ENCODE data around the gene SNX1.

The SNX1 gene

GRCh38 chr15:64148168-64148567 is 52.4 kb downstream of the SNX1 start:
- DNase-seq, result no peak

GRCh38 chr15:64148581-64148980 is 52.8 kb downstream of the SNX1 start:
- no peak for DNase-seq

DNA sequence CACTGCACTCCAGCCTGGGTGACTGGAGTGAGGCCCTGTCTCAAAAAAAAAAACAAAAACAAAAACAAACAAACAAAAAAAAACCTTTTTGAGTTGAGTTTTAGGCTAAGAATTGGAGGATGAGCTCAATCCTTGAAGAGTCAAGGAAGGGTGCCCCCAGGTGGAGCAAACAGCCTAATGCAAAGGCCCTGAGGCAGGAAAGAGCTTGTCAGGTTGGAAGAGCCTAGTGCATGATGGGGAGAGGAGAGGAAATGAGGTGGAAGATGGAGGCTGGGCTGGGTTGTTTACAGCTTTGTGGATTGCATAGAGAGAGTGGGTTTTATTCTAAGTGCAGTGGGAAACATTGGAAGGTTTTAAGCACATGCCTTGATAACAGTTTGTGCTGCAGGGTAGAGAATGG is 53.6 kb downstream of the SNX1 start:
- no peak for DNase-seq

- DNase-seq, result no peak
These were observed 54.3 kb downstream of the SNX1 start for GRCh38 chr15:64149893-64150578.

DNA sequence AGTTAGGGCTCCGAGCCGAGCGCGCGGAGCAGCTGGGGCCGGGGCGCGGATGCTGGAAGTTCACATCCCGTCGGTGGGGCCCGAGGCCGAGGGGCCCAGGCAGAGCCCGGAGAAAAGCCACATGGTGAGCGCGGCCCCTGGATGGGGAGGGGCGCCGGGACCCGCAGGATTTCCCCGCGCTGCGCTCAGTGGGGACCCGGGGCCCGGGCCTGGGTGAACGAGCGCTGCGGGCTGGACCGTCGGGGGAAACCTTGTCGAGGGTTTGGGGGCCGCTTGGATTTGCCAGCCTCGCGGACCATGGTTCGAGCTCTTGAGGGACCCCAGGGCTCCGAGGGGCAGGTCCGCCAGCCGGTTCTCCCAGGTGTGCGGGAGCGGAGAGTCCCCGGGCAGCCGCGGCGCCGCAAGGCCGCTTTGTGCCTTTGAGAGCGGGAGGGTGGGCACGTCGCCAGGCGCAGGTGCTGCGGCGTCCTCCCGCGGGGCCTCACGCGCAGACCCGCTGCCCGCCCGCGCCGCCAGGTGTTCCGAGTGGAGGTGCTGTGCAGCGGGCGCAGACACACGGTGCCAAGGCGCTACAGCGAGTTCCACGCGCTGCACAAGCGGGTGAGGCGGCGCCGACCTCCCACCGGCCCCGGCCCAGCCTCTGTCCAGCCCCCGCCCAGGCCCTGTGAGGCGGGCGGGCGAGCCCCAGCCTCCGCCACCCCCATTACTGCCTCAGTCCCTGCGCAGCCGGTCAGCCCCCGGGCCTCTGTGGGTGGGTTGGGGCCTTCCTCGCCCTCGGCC is 56.1 kb downstream of the SNX1 start, which contains the start of gene SNX22:
TSS of gene SNX22 (plus strand) at position 5 of the 780 bp plus-strand sequence. CDS start at position 50, 45 bp downstream.
- DNase-seq, result no peak

DNA sequence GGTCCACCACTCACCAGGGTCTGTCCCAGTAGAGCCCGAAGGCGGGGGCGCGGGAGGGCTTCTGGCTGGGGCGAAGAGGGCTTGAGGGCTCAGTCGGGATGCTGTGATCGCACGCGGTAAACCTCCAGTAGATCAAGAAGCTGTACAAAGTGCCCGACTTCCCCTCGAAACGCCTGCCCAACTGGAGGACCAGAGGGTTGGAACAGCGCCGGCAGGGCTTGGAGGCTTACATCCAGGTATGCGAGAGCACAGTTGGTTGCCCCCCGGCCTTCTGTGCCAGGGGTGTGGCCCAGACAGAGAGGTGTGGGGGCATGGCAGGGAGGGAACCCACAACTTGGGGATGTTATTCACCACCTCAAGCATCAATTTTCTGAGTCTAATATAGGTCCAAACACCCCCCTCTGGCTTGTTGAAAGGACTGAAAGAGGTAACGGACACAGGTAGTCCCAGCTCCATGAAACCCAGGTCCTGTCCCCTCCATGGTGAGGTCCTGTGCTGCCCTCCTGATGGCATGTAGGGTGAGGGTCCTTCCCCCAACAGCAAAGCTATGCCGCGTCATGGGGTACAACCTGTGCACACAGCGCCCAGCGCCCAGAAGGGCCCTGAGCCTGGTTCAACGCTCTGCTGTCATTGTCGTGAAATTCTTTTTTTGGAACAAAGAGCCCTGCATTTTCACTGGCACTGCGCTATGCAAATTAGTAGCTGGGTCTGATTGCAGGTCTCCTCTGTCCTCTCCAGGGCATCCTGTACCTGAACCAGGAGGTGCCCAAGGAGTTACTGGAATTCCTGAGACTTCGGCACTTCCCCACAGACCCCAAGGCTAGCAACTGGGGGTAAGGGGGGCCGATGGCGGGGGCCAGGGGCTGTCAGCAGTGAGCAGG is 57.0 kb downstream of the SNX1 start:
- DNase-seq, result no peak

DNA sequence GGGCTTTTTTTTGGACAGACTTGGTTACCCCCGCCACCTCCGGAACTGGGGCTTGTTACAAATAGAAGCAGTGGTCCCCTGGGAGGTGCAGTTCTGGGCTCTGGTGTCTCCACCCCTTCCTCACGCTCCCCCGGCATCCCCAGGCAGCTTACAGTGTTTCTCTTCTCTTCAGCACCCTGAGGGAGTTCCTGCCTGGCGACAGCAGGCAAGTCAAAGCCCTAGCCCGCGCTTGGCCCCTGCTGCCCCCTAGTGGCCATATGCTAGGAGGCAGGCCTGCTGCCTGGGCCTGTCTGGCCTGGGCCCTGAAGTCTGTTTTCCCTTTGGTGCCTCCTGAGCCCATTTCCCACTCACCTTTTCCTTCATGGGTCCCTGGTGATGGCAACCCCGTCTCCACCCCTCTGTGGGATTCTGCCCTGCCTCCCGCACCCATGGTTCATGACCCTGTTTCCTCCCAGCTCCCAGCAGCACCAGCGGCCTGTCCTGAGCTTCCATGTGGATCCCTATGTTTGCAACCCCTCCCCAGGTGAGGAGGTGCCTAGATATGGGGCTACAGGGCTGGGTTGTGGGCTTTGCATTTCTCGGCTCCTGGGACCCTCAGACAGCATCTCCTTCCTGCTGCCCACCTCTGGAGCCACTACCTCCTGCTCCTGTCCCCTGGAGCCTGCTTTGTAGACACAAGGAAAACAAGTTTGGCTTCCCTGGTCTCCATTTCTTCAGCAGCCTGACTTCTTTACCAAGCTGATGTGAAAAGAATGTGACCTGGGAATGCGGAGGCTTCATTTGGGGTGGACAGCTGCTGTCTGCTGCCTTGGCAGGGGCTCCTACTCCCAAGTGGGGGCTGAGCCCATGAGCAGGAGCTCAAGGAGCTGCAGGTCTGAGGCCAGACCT is 57.9 kb downstream of the SNX1 start:
- DNase-seq, result peak; percentile 97

DNA sequence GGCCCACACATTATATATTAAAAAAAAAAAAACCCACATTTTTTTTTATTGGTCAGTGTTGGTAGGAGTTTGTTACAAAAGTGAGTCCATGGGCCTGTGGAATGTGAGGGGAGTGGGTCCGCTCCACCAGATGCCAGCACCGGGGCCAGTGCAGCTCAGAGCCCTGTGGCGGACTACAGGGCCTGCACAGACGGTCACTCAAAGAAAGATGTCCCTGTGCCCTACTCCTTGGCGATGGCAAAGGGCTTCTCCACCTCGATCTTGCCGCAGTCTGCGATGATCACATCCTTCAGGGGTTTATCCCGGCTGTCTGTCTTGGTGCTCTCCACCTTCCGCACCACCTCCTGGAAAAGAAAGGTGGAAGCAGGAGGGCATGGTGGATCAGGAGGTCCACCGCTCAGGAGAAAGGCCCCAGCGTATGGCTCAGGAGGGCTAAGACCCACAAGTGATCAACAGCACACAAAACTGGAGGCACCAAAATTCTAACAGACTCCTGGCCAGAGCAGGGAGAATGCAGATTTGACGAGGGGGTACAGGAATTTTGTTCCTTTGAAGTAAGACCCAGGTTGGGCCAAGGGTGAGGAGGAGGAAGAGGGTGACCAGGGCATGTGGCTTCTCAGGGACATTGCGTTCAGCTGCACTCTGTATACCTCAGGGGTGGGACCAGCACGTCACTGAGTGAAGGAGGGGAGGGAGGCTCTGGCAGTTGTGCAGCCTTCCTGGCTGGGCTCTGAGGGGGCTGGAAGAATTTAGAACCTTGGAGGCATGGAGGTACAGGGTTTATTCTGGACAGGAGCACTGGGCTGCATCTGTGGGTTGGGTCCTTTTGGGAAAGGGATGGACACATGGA is 60.2 kb downstream of the SNX1 start:
- no peak for DNase-seq

GRCh38 chr15:64156652-64157331 is 61.0 kb downstream of the SNX1 start:
- DNase-seq, result no peak

- no peak for DNase-seq
These were observed 61.9 kb downstream of the SNX1 start for GRCh38 chr15:64157599-64158125.

- no peak for DNase-seq
These were observed 62.8 kb downstream of the SNX1 start for GRCh38 chr15:64158363-64159134.

DNA sequence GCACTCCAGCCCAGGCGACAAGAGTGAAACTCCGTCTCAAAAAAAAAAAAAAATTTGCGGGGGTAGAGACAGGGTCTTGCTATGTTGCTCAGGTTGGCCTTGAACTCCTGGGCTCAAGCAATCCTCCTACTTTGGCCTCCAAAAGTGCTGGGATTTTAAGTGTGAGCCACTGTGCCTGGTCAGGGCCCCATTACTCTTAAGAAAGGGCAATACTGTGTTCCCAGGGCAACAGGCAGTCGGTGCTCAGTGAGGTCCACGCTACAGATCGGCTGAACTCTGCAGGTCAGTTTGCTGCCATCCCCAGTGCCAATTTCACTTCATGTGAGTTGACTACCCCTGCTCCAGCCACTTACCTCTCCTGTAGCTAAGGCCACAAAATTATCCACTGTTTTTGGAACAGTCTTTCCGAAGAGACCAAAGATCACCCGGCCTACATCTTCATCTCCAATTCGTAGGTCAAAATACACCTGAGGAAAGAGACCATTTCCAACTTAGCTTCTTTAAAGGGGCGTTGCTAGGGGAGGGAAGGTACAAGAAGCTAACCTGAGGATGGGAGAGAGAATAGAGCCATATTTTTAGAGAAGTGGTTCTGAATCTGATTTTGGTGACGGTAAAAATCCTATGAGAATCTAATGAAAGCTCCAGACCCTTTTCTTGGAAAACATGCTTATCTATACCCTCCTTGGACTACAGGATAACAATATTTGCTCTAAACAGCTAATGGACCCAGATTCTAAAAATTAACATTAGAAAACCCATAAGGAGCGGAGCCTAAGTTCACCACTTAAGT is 66.1 kb downstream of the SNX1 start:
- no peak for DNase-seq

DNA sequence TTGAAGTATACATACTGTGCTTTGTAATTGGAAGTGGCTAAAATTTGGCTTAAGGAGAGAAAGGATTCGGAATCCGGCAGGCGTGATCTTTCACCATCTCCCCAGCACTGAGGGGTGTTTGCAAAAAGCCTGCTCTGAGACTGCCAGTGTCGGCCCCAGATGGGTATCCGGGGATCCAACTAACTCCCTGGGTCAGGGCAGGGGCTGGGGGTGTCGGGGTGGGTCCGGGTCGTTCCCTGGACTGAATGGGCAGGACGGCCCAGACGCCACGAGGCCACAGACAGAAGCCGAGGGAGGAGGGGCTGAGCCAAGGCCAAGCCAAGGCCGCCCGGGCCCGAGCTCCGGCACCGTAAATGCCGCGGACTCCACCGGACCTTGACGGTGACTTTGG is 66.7 kb downstream of the SNX1 start:
- DNase-seq, result no peak

DNA sequence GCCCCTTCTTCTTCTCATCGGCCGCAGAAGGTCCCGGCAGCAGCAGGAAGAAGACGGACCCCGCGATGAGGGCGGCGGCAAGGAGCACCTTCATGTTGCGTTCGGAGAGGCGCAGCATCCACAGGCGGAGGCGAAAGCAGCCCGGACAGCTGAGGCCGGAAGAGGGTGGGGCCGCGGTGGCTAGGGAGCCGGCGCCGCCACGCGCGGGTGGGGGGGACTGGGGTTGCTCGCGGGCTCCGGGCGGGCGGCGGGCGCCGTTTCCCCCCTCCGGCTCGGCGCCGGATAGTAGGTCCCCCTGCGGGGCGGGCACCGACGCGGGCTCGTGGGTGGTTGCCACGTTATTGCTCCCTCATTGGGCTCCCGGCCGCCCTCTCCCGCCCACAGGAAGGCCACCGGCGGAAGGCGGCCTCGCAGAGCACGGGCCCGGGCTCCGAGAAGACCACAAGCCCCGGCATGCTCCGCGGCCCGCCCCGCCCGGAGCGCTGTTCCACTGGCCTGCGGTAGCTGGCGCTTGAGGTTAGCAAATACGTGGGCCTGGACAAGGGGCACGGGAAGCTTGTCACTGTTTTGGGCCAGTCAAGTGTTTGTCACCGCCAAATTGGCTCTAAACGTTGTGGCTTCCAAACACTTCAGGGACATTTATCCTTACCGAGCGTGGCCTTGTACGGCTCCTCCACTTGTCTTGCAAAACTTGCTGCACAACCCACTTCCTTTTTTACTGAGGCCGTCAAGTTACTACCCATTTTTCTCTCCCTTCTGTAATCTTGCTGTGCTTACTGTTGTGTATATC is 67.3 kb downstream of the SNX1 start, which contains the start of gene PPIB:
TSS of gene PPIB (minus strand) at position 154 of the 790 bp plus-strand sequence. CDS start at position 118, 36 bp downstream.
- peak; percentile 99 for DNase-seq

GRCh38 chr15:64163659-64164362 is 68.0 kb downstream of the SNX1 start:
- DNase-seq, result no peak

- no peak for DNase-seq
These were observed 68.7 kb downstream of the SNX1 start for GRCh38 chr15:64164436-64164835.

All from islet precursor cell (in vitro differentiated cells).